GM18907 (cell line): ENCODE measurements around the gene KCNA4.
"Not testable (repeated sequence)": the region's sequence is repeated elsewhere in the genome, so short reads cannot be mapped to it uniquely, and the experiment has no call there.

Experiments used
- ATAC-seq: cut with Tn5 transposase; IDR thresholded peaks from one replicate; pipeline ENCODE4 v1.9.1; 2021; ENCODE audit warnings: mild to moderate bottlenecking, moderate library complexity; ENCODE audit not compliant: unreplicated experiment

KCNA4 gene

DNA sequence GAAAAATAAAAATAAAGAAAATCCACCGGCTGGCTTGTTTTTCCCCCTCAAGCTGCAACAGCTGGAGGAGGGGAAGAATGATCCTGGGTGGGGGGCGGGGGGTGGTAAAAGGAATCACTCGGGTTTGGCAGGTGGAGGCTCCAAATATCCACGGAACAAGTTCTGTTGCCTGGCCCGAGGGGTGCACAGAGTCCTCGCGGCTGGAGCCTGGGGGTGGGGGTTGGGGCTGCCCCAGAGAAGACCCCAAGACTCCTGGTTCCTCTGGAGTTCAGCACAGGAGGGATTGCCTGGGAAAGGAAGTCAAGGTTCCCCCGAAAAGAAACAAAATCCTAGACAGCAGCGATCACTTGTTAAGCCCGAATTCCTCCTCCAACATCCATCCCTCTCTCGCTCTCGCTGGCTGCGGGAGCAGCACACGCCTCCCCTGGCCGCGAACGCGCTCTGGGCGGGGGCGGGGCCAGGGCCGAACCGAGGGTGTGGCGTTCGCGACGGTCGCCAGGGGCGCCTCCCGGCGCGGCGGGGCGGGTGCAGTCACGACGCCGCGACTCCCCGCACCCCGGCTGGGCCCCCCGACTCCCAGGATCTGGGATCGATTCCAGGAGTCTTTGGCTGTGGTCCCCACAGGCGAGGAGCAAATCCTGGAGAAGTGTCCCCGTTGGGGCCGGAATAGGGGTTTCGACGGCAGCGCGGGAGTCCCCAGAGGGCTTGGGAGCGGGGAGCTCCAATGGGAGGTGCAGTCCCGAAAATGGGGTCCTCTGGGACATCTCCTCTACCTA, at the start of gene KCNA4:
Gene KCNA4 (minus strand): TSS at position 443 of the 776 bp plus-strand sequence. CDS start 4,352 bp downstream, outside the sequence.
- no peak for ATAC-seq

DNA sequence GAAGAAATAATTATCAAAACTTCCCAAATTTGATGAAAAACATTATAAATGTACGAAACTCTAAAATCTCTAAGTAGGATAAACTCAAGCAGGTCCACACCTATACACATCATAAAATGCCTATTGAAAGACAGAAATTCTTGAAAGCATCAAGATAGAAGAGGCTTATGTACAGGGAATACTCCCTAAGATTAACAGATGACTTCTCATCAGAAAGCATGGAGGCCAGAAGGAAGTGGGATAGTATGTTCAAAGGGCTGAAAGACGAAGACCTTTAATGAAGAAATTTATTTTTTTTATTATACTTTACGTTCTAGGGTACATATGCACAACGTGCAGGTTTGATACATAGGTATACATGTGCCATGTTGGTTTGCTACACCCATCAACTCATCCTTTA, 45.3 kb upstream of the KCNA4 start:
- ATAC-seq, result no peak

DNA sequence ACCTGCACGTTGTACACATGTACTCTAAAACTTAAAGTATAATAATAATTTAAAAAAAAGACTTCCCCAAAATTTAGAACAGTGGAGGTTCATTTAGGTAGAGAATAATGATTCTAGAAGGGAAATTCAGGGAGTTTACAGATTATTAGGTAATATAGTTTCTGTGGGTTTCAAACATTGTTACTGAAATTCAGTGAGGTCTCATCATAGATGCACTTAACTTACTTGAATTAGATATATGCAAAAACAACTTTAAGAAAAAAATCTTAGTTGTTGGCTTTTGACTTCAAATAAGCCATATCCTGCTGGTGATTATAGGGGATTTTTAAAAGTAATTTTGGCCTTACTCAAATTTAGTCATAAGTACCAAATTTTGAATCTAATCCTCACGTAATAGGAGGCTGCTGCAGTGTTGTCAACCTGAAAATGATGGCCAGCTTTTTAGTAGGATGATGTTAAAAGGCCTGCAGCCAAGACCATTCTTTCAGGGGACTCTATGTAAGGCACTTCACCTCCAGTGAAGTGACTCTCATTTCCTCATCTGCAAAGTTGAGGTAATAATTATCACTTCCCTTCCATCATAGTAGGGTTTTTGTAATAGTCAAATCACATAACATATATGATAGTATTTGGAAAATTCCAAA, 42.5 kb upstream of the KCNA4 start:
- no peak for ATAC-seq

DNA sequence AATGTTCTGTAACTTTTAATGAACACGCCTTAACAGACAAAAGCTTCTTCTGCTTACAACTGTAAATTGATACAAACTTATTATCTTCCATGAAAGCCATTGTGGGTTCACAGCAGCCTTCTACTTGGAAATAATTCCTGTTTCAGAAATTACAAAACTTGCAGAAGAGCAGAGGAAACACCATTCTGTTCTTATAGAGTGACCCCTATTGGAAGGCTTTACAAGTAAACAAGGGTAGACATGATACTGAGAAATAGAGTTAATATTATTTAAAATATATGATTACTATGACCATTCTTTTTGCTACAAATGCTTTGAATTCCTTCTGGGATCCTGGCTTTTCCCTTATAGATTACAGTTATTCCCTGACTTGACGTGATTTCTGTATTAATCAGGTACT, 32.4 kb upstream of the KCNA4 start:
- no peak for ATAC-seq

DNA sequence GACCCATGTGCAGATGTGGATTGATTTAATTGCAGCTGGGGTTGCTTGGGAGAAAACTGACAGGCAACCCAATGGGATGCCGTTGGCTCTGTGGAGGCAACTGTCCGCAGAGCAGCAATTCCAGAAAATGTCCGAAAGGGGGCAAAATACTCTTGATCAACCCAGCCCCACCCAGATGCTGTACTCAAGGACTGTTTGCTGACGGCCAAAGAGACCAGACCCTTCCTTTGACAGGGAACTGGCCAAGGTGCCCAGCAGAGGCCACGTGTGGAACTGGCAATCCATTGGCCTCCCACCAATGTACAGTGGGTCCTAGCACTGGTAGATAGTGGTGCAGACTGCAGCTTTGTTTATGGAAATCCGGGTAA, 29.7 kb upstream of the KCNA4 start:
- ATAC-seq, result no peak

DNA sequence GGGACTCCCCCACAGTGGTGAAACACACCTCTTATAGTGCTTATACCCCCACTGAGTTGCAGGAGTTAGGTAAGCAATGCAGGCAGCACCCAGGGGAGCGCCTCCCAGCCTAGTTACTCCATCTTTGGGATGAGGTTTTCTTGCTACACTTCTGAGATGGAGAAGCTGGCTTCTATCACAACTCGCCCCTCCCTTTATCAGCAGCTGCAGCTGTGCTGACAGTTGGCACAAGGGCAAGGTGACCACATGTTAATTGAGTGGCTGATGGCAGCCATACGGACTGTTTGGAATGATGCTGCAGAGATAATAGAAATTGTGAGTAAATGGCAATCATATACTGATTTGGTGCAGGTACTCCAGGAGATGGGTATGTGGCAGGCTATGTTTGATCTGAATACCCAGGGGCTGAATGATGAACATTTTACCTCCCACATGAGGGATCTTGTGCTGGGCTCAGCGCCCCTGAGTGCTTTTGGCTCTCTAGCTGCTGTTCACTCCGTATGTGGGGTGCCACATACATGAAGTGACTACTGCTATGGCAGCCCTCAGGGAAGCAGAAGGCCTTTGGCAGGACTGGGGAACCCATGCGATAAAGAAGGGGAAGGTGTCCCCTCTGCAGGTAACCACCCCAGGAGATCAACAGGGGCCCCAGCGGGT, 29.2 kb upstream of the KCNA4 start:
- no peak for ATAC-seq

DNA sequence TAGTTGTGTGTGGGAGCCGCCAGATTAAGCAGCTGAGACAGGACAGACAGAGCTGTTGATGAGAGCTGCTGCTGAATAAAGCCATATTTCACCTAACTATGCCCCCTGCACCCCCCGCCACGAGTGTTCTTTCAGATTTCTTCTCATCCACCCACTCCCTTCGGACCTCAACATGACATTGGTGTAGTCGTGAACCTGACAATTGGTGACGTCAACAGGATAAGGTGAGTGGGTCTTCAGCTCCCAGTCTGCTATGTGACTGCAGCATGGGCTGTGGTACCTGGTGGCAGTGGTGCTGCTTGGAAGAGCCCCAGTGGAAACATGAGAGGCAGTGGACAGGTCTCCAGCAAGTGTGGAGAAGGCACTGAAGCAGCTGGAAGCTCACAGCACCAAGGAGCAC, 28.3 kb upstream of the KCNA4 start:
- ATAC-seq, result no peak

DNA sequence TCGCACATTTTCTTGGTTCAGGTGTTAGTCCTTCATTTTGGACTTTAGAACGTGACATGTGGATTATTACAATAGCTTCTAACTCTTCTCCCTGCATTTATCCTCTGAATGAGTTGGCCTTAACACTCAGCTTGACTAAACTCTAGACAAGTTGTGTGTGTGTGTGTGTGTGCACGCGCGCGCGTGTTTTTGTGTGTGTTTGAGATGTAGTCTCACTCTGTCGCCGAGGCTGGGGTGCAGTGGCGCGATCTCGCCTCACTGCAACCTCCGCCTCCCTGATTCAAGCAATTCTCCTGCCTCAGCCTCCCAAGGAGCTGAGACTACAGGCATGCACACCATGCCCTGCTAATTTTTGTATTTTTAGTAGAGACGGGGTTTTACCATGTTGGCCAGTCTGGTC, 24.3 kb upstream of the KCNA4 start:
- no peak for ATAC-seq

DNA sequence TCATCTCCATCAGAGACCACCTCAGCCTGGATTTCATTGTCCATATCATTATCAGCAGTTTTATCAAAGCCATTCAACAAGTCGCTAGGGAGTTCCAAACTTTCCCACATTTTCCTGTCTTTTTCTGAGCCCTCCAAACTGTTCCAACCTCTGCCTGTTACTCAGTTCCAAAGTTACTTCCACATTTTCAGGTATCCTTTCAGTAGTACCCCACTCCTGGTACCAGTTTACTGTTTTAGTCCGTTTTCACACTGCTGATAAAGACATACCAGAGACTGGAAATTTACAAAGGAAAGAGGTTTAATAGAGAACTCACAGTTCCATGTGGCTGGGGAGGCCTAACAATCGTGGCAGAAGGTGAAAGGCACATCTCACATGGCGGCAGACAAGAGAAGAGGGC, 17.9 kb upstream of the KCNA4 start:
- not testable (repeated sequence) for ATAC-seq

DNA sequence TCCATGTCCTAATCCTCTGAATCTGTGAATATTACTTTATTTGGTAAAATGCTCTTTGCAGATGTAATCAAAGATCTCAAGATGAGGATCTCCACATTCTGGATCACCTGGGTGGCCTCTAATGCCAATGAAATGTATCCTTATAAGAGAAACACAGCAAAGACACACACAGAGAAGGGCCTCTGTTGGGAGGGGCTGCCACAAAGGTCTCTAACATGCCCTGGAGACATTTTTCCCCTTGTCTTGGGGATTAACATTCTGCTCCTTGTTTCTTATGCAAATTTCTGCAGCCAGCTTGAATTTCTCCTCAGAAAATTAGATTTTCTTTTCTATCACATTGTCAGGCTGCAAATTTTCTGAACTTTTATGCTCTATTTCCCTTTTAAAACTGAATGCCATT, 17.3 kb upstream of the KCNA4 start:
- not testable (repeated sequence) for ATAC-seq

DNA sequence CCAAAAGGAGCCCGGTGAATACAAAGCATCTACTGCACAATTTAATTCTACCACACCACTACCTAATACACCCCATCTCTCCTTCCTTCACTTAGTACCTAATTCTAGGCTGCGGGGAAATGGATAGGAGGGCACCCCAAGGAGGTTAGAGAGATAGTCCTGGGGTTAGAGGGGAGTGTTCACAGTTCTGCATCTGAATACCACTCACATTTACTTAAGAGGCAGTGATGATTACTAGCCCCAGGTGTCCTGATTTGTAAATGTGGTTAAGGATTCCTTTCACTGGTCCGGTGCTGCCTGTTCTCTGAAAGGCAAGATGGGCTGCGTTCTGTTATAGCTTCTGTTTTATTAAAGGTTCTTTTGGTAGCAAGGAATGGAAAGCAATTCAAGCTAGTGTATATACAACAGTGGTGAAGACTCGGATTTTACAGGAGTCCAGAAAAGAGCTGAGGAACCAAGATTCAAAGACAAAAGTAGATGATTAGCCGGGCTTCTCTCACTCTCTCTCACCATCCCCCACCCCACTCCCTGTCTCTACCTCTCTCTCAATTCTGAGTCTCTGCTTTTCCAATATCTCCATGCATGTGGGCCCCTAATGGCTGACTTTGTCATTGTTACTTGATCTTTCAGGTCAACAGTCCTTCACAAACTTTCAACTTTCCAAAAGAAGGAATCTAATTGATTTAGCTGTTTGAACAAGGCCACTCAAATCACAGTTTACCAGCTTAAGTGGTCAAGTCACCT, 8.7 kb upstream of the KCNA4 start:
- no peak for ATAC-seq

DNA sequence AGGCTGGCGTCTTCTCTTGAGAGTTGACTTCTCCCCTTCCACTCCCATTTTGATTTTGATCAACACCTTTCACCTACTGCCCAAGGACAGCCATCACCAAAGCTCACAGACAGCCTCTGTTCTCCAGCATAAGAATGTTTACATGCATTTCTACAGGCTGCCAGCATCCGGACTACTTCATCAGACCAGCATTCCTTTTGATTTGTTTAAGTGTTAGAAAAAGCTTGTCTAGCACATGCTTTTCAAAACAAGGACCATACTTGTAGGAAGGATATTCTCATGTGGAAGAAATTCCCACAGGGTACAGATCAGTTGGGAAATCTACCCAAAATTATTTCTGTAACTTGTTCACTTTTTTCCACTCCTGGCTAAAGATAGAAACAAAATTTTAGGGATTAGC, 6.2 kb upstream of the KCNA4 start:
- ATAC-seq, result no peak

DNA sequence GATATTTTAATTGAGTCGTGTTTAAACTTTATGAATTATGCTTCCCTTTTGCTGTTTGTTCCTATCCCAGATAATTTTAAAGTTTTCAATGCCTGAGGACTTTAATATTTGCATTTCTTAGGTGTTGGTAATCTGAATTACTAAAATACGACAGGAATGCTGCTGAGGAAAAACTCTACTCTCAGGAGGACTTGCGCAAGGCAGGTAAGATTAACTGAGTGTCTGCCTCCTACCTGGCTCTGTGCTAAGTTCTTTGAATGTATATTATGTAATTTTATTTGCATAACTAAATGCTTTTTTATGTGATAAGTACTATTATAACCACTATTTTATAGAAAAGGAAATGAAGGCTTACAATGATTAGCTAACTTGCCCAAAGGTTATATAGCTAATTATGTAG, 2.7 kb upstream of the KCNA4 start:
- ATAC-seq, result no peak

DNA sequence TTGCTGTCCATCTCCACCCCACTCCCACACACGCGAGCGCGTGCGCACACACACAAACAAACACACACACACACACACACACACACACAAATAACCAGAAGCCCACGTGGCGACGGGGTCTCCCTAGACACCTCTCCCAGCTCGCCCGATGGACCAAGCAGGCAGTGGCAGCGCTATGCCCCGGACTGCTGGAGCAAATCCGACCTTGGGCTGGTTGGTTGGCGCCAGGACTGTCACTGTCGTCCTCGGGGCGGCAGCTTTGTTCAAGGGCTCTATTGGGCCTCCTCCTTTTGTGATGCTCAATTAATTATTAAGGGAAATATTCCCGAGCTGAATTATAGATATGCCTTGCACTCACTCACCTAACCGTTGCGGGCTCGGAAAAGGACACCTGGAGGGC, 1.7 kb upstream of the KCNA4 start:
- ATAC-seq, result no peak

DNA sequence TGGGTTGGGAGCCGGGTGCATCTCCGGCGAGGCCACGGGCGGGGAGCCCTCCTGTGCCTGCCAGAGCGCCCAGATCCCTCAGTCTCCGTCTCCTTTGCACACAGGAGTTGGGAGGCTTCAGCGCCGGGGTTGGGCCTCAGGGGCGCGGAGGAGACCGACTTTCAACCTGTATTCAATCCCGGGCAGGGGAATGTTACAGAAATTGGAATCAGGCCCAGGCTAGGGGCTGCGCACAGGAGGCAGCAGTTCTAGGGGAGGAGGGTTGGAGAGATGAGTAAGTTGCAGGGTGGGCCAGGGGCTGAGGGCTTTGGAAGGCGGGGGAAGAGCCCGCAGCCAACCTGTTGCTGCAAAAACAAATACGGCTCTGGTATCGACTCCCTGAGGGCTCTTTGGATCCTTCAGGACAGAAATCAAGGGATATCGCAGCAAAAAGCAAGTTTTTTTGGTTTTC, 640 bp upstream of the KCNA4 start:
- ATAC-seq, result no peak

DNA sequence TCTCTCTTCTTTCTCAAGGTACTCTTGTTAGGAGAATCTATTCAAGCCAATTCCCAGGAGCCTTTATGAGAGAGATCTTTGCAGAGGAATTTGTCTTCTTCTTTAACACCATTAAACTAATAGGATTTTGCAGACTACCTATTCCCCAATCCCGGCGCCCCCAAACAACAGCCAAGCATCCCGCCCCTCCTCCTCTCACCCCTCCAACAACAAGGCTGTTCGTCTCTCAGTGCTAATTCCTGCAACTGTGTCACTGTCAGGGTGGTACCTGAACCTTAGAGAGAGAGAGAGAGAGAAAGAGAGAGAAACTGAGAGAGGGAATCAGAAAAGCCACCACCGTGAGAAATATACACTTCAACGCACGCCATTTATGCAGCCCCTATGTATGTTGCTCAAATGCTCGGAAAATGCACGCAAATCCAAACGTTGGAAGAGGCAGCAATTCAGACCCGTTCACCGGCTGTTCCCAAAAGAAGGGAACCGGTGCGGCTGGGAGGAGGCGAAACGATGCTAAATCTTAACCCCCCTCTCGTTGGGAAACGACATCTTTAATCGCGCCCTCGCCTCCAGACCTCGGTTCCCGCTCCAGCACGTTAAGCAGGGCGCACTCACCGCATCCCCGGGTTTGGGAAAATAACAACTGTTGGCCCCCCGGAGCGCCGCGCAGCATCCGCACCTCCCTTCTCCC, 961 bp downstream of the KCNA4 start:
- no peak for ATAC-seq

DNA sequence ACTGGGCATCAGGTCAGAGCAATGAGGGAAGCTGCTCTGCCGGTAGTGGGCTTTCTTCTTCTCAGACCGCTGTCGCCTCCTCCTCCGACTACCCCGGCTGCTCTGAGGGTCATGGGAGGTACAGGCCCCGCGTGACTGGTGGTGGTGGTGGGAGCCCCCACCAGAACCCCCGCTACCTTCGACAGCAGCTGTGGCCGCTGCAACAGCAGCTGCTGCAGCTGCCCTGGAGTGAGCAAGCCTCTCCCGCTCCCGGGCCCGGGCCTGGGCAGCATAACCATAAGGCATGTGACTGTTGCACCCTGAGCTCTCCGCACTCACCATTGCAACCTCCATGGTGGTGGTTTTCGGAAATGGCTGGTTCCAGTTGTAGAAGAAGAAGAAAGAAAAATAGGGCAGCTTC, 4.5 kb downstream of the KCNA4 start:
- no peak for ATAC-seq

DNA sequence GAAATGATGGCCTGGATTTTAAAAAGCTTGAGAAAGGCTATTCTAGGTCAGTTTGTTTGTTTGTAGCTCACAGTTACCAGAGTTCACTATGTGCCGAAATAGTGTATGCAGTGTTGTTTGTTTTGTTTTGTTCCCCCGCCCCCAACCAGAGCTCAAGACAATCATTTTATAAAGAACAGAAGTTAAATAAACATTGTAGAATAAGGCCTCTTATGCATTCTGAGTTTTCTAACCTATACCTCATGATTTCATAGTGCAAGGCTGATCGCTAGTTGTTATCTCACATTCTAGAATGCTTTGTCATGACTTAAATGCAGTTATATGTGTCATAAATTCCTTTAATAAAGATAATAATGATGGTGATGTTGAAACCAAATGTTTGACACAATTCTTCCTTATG, 7.8 kb downstream of the KCNA4 start:
- ATAC-seq, result no peak

DNA sequence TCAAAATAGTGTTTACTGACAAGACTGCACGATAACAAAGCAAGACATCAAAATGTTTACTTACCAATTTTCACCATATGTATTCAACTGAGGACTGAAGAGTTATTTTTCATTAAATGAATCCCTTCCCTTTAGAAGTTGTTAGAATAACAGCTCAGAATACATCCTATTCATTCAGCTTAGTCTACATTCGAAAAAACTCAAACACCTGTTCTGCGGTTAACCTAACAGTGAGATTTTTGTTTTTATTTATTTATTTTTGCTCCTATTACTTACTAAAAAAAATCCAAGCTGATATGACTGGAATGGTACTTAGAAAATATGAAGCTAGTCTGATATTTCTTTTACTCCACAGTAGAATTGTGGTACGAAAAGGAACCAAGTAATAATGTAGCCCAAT, 10.0 kb downstream of the KCNA4 start:
- no peak for ATAC-seq

DNA sequence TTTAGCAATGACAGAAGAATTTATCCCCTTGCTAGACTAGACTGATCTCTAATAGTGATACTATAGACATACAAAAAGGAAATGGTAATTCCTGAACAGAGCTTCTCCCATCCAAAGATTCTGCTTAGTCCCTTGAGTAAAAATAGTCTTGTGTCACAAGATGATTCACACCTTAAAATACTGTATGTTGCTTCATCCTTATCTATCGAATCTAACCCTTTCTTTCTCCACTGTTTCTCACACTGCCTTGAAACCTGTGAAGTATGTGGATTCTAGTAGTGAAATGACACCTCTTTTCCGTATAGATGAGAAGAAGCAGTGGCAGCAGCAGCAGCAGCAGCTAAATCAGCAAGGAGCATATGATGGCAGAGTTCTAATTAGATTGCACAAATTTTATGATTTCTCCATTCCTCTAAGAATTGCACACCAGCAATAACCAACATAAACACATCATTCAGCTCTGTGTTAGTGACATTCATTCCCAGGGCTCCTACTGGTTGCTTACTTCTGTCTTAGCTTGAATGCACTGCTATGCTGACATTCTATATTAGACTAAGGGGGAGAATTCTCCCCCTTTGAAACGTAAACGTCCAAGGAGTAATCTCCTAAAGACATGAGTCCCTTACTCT, 14.6 kb downstream of the KCNA4 start:
- no peak for ATAC-seq
